ENCODE measurements around the gene FBLN1.

Gene FBLN1

DNA sequence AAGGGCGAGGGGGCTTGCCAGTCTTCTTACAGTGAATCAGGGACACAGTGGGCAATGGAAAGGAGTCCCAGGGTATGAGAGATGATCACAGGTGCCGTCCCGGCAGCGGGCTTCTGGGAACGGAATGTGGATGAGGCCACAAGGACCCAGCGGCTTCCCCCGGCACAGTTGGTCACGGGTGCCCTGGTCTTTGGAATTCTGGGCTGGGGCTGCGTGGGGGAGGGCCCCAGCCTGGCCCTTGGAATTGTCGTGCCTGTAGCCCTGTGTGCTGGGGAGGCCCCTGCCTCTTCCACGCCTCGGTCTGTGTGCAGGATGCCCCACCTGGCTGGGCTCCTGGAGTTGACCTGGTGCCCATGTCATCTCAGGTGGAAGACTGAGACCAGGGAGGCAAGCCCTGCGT is 76.6 kb downstream of the FBLN1 start:
- H3K4me3 ChIP-seq (ENCODE audit: low read depth, low read length), result no peak overlapping the region
- POLR2A ChIA-PET, result no interaction called here
- no peaks in the 10 kb centered on the region for H3K4me1 ChIP-seq (ENCODE audit: control insufficient read depth, insufficient read depth, low read length)
- peaks cover 0 to 7% of the 10 kb centered on the region in 2 experiments; a peak in 1 of 3 replicates for H3K36me3 ChIP-seq (ENCODE audit: control insufficient read depth in 2 of 2, insufficient read depth in 1 of 2, low read length in 2 of 2)
- TF ChIP-seq ZNF792 (tag by site-specific recombination; IDR thresholded peaks at IDR 0.05), result no peak
- TF ChIP-seq REPIN1 (tag by site-specific recombination; IDR thresholded peaks at IDR 0.05; ENCODE audit: low read depth), result no peak
- TF ChIP-seq ZNF335 (tag by site-specific recombination; conservative IDR thresholded peaks at IDR 0.05), result no peak
- TF ChIP-seq ZNF211 (tag by site-specific recombination; IDR thresholded peaks at IDR 0.05; ENCODE audit: low read depth), result no peak
- TF ChIP-seq ZNF16 (tag by site-specific recombination; IDR thresholded peaks at IDR 0.05; ENCODE audit: low read depth), result no peak
- TF ChIP-seq ZNF585B (tag by site-specific recombination; IDR thresholded peaks at IDR 0.05), result no peak
- no peak for TF ChIP-seq KLF7 (tag by site-specific recombination; IDR thresholded peaks at IDR 0.05; ENCODE audit: borderline replicate concordance)
- no peak for TF ChIP-seq PRDM1 (tag by site-specific recombination; IDR thresholded peaks at IDR 0.05)
- TF ChIP-seq SCRT1 (tag by site-specific recombination; IDR thresholded peaks at IDR 0.05; ENCODE audit: borderline replicate concordance), result no peak
- no peak for TF ChIP-seq MYNN (tag by site-specific recombination; IDR thresholded peaks at IDR 0.05; ENCODE audit: borderline replicate concordance)
- TF ChIP-seq, protein P1, sequence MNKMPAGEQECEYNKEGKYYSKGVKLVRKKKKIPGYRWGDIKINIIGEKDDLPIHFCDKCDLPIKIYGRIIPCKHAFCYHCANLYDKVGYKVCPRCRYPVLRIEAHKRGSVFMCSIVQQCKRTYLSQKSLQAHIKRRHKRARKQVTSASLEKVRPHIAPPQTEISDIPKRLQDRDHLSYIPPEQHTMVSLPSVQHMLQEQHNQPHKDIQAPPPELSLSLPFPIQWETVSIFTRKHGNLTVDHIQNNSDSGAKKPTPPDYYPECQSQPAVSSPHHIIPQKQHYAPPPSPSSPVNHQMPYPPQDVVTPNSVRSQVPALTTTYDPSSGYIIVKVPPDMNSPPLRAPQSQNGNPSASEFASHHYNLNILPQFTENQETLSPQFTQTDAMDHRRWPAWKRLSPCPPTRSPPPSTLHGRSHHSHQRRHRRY (tag by site-specific recombination; IDR thresholded peaks at IDR 0.05), result no peak
- no peak for TF ChIP-seq PRDM6 (tag by site-specific recombination; IDR thresholded peaks at IDR 0.05)
- TF ChIP-seq ZNF362 (tag by site-specific recombination; IDR thresholded peaks at IDR 0.05), result no peak
- no peak for TF ChIP-seq ZNF571 (tag by site-specific recombination; IDR thresholded peaks at IDR 0.05)
- TF ChIP-seq ZNF423 (tag by site-specific recombination; IDR thresholded peaks at IDR 0.05), result no peak
- CTCF ChIA-PET, result interaction anchor here (1.4 to 2.1 kb wide), 2 partner anchors 24 to 538 kb away, joined by 4 to 8 read pairs; no protein-coding TSS in a partner anchor
- no peaks in the 10 kb centered on the region for H3K9me3 ChIP-seq (ENCODE audit: control insufficient read depth, insufficient read depth, low read depth, low read length)
- H3K27ac ChIP-seq (ENCODE audit: extremely low read depth, low read depth, low read length), result no peak overlapping the region

GRCh38 chr22:45579806-45580725 is 77.4 kb downstream of the FBLN1 start:
- H3K9me3 ChIP-seq (ENCODE audit: control insufficient read depth, insufficient read depth, low read depth, low read length), result no peaks in the 10 kb centered on the region
- H3K36me3 ChIP-seq (ENCODE audit: control insufficient read depth in 2 of 2, insufficient read depth in 1 of 2, low read length in 2 of 2), result peaks cover 0 to 7% of the 10 kb centered on the region in 2 experiments; a peak in 1 of 3 replicates
- no peaks in the 10 kb centered on the region for H3K4me1 ChIP-seq (ENCODE audit: control insufficient read depth, insufficient read depth, low read length)
- peak; percentile 58 for TF ChIP-seq ZFHX2 (tag by site-specific recombination; conservative IDR thresholded peaks at IDR 0.05)
- TF ChIP-seq FEZF1 (tag by site-specific recombination; IDR thresholded peaks at IDR 0.05), result no peak
- peak; percentile 55; the same call in 1 of the 2 replicates for TF ChIP-seq EGR2 (tag by site-specific recombination; IDR thresholded peaks at IDR 0.05; ENCODE audit: low read depth)
- no peak overlapping the region for H3K4me3 ChIP-seq (ENCODE audit: low read depth, low read length)
- CTCF ChIA-PET, result interaction anchor here (0.6 kb wide), 1 partner anchor 535 kb away, joined by 4 read pairs; no protein-coding TSS in a partner anchor
- POLR2A ChIA-PET, result no interaction called here
- H3K27ac ChIP-seq (ENCODE audit: extremely low read depth, low read depth, low read length), result no peak overlapping the region

Data from HEK293 (cell line).